Measurements from ENCODE around the gene S1PR4.
"Not testable (repeated sequence)": the region's sequence is repeated elsewhere in the genome, so short reads cannot be mapped to it uniquely, and the experiment has no call there.

Gene S1PR4

GRCh38 chr19:3152419-3152780, 26.2 kb upstream of the S1PR4 start:
- no peak for DNase-seq

GRCh38 chr19:3153286-3154230, 25.0 kb upstream of the S1PR4 start:
- DNase-seq, result no peak

- DNase-seq, result not testable (repeated sequence)
These were observed 24.1 kb upstream of the S1PR4 start for GRCh38 chr19:3154447-3154846.

- peak; percentile 99 for DNase-seq
These were observed 23.4 kb upstream of the S1PR4 start for GRCh38 chr19:3154957-3155736.

GRCh38 chr19:3157096-3157845, 21.3 kb upstream of the S1PR4 start:
- DNase-seq, result no peak

GRCh38 chr19:3159565-3159964, 19.0 kb upstream of the S1PR4 start:
- no peak for DNase-seq

- no peak for DNase-seq
These were observed 18.4 kb upstream of the S1PR4 start for GRCh38 chr19:3160219-3160618.

GRCh38 chr19:3161453-3161852, 17.1 kb upstream of the S1PR4 start:
- no peak for DNase-seq

GRCh38 chr19:3162418-3163229, 15.9 kb upstream of the S1PR4 start:
- peak; percentile 44 for DNase-seq

- DNase-seq, result peak; percentile 61
These were observed 15.2 kb upstream of the S1PR4 start for GRCh38 chr19:3163230-3163886.

- DNase-seq, result no peak
These were observed 14.6 kb upstream of the S1PR4 start for GRCh38 chr19:3163943-3164342.

GRCh38 chr19:3167533-3168272, 10.9 kb upstream of the S1PR4 start:
- DNase-seq, result no peak

GRCh38 chr19:3171894-3172672, 6.5 kb upstream of the S1PR4 start:
- no peak for DNase-seq

- not testable (repeated sequence) for DNase-seq
These were observed 5.9 kb upstream of the S1PR4 start for GRCh38 chr19:3172673-3173000.

- no peak for DNase-seq
These were observed 2.5 kb upstream of the S1PR4 start for GRCh38 chr19:3175781-3176714.

GRCh38 chr19:3176715-3177501, 1.7 kb upstream of the S1PR4 start:
- peak; percentile 46 for DNase-seq

- peak; percentile 47 for DNase-seq
These were observed 587 bp downstream of the S1PR4 start for GRCh38 chr19:3178973-3179738.

All from inflammatory macrophage treated with lipopolysaccharide for 4 hours (primary cell).